ENCODE results near the gene NCF2. TPM values are rescaled to one million over a fixed set of nuclear protein-coding genes. Genes with fewer than 3 reads are reported as not detected.

Gene NCF2
- polyA plus RNA-seq, 1 experiment, result 0.43 TPM

GRCh38 chr1:183575606-183576005 lies 14.7 kb downstream of the NCF2 start:
- DNase-seq (ENCODE audit: low read depth, low spot score), result no peak
- no peak overlapping the region for H3K4me3 ChIP-seq (ENCODE audit: low read depth, low read length)
- no peak overlapping the region for H3K27ac ChIP-seq (ENCODE audit: low read depth, low read length)
- CTCF ChIA-PET, result no interaction called here
- no peaks in the 10 kb centered on the region for H3K9me3 ChIP-seq (ENCODE audit: control insufficient read depth, insufficient read depth, low read length)
- POLR2A ChIA-PET, result no interaction called here
- TF ChIP-seq, protein P1, sequence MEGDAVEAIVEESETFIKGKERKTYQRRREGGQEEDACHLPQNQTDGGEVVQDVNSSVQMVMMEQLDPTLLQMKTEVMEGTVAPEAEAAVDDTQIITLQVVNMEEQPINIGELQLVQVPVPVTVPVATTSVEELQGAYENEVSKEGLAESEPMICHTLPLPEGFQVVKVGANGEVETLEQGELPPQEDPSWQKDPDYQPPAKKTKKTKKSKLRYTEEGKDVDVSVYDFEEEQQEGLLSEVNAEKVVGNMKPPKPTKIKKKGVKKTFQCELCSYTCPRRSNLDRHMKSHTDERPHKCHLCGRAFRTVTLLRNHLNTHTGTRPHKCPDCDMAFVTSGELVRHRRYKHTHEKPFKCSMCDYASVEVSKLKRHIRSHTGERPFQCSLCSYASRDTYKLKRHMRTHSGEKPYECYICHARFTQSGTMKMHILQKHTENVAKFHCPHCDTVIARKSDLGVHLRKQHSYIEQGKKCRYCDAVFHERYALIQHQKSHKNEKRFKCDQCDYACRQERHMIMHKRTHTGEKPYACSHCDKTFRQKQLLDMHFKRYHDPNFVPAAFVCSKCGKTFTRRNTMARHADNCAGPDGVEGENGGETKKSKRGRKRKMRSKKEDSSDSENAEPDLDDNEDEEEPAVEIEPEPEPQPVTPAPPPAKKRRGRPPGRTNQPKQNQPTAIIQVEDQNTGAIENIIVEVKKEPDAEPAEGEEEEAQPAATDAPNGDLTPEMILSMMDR (IDR thresholded peaks at IDR 0.05; ENCODE audit: low read depth, low read length), result no peak
- peaks cover 3% of the 10 kb centered on the region for H3K27me3 ChIP-seq (ENCODE audit: control insufficient read depth, insufficient read depth, low read length)

DNA sequence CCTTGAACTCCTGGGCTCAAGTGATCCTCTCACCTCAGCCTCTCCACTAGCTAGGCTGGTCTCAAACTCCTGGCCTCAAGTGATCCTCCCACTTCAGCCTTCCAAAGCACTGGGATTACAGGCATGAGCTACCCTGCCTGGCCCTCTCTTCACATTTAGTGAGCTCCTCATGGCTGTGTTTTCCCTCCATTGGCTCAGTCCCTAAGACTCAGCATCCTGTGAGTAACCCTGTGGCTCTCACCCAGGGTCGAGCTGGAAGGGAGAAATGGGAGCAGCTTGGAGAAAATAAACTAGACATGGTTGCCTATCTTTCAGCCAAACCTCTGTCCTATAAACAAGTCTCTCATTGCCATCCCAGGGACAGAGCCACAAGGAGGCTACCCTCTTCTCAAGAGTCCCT lies 17.5 kb downstream of the NCF2 start:
- peaks cover 3% of the 10 kb centered on the region for H3K27me3 ChIP-seq (ENCODE audit: control insufficient read depth, insufficient read depth, low read length)
- no peak overlapping the region for H3K27ac ChIP-seq (ENCODE audit: low read depth, low read length)
- H3K4me3 ChIP-seq (ENCODE audit: low read depth, low read length), result no peak overlapping the region
- ChIA-PET CTCF (no interaction called here), POLR2A (no interaction called here)
- TF ChIP-seq, protein P1 (IDR thresholded peaks at IDR 0.05; ENCODE audit: low read depth, low read length), result no peak
- DNase-seq (ENCODE audit: low read depth, low spot score), result no peak
- peaks cover 3% of the 10 kb centered on the region; the same call in 1 of the 2 replicates for H3K9me3 ChIP-seq (ENCODE audit: control insufficient read depth, insufficient read depth, low read length)

GRCh38 chr1:183571678-183572268 lies 18.5 kb downstream of the NCF2 start:
- POLR2A ChIA-PET, result no interaction called here
- Histone ChIP-seq H3K9me3 (ENCODE audit: control insufficient read depth, insufficient read depth, low read length) (peaks cover 3% of the 10 kb centered on the region; the same call in 1 of the 2 replicates), H3K4me3 (ENCODE audit: low read depth, low read length) (no peak overlapping the region), H3K27me3 (ENCODE audit: control insufficient read depth, insufficient read depth, low read length) (peaks cover 3% of the 10 kb centered on the region), H3K27ac (ENCODE audit: low read depth, low read length) (no peak overlapping the region)
- TF ChIP-seq, protein P1 (IDR thresholded peaks at IDR 0.05; ENCODE audit: low read depth, low read length), result no peak
- CTCF ChIA-PET, result no interaction called here
- no peak for DNase-seq (ENCODE audit: low read depth, low spot score)

- POLR2A ChIA-PET, result no interaction called here
- Histone ChIP-seq H3K9me3 (ENCODE audit: control insufficient read depth, insufficient read depth, low read length) (peaks cover 3% of the 10 kb centered on the region; the same call in 1 of the 2 replicates), H3K27me3 (ENCODE audit: control insufficient read depth, insufficient read depth, low read length) (no peaks in the 10 kb centered on the region), H3K27ac (ENCODE audit: low read depth, low read length) (no peak overlapping the region), H3K4me3 (ENCODE audit: low read depth, low read length) (no peak overlapping the region)
- TF ChIP-seq, protein P1 (IDR thresholded peaks at IDR 0.05; ENCODE audit: low read depth, low read length), result no peak
- DNase-seq (ENCODE audit: low read depth, low spot score), result no peak
- CTCF ChIA-PET, result no interaction called here
Measured at GRCh38 chr1:183570451-183570850, 19.8 kb downstream of the NCF2 start.

DNA sequence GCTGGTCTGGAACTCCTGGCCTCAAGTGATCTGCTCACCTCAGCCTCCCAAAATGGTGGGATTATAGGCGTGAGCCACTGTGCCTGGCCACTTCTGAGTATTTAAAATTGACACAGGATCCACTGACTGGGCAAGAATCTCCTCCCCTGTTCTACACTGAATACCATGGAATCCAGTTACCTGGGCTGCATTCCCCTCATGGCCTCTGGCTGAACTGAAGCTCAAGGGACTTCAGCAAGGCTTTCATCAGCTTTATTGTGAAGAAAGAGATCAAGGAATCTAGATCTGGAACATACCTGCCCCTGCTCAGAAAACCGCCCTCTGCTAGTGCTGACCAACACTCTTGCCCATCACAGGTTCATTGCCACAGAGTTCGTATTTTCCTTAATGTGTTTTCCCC lies 20.5 kb downstream of the NCF2 start:
- no peak overlapping the region for H3K4me3 ChIP-seq (ENCODE audit: low read depth, low read length)
- H3K27ac ChIP-seq (ENCODE audit: low read depth, low read length), result no peak overlapping the region
- no peak for DNase-seq (ENCODE audit: low read depth, low spot score)
- no peaks in the 10 kb centered on the region for H3K27me3 ChIP-seq (ENCODE audit: control insufficient read depth, insufficient read depth, low read length)
- CTCF ChIA-PET, result interaction anchor here (0.7 kb wide), 1 partner anchor 10 kb away, joined by 3 read pairs; no protein-coding TSS in a partner anchor
- POLR2A ChIA-PET, result no interaction called here
- TF ChIP-seq, protein P1 (IDR thresholded peaks at IDR 0.05; ENCODE audit: low read depth, low read length), result no peak
- H3K9me3 ChIP-seq (ENCODE audit: control insufficient read depth, insufficient read depth, low read length), result peaks cover 3% of the 10 kb centered on the region; the same call in 1 of the 2 replicates

All from AG04450 (cell line).